NOMO-1 treated with DMSO at 0.1 percent for 48 hours (cell line): Measurements from ENCODE around the gene LRRC4.

Experiments used
- DNase-seq: peaks from one replicate; lab custom pipeline; 2025; ENCODE audit not compliant: unreplicated experiment; lab: John Stamatoyannopoulos, UW

LRRC4 gene

DNA sequence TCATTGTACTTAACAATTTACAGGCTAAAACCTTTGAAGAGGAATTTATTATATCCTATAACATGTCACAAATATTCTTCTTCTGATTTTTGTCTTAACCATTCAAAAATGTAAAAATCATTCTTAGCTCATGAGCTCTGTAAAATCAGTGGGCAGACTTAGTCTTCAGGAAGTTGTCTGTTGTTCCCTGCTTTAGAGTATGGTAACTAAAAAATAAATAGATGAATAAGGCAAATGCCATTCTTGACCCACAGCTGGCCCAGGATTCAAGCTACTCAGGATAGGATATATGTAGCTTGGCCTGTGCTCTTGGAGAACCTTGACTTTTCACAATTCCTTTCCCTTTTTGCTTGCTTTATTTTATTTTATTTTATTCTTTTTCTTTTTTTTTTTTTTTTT is 51.5 kb downstream of the LRRC4 start:
- DNase-seq, result no peak

DNA sequence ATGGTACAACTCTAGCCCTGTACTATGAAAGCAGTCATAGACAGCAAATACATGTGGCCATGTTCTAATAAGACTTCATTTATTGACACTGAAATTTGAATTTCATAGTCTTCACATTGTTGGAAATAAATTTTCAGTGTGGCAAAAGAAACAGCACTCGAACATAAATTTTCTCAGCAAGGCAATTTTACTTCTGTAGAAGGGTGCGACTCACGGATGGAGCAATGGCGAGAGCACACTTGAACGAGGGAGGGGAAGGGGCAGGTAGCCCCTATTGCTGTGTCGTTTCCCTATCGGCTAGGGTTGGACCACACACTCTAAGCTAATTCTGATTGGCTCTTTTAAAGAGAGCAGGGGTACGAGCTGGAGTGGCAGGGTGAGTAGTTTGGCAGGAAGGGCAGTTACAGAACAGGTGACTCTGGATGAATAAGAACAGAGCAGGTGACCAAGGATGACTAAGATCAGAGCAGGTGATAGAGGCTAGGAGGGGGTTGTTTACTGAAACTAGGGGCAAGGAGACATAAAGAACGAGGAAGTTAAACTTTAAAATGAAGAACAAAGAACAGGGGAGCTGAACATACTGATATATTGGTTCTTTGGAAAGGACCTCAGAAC is 52.0 kb downstream of the LRRC4 start:
- no peak for DNase-seq

DNA sequence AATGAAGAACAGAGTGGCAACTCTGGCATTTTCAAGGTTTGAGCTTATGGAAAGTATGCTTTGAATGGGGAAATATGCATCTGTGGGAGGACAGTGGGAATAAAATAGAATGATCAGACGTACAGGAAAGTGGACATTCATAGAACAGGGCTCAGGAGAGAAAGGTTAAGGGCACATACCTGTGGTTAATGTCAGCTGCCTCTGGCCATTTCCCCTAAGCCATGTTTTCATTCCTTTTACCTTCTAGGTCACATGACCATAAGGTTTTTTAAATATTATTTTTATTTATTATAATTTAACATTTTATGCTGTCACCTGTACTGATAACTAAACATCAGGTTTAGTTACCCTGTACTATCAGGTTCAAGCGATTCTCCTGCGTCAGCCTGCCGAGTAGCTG is 52.8 kb downstream of the LRRC4 start:
- no peak for DNase-seq
